ENCODE data around the gene ACVR1B. TPM values are rescaled to one million over a fixed set of nuclear protein-coding genes. Genes with fewer than 3 reads are reported as not detected.

Gene ACVR1B
- total and polyA plus RNA-seq, 2 donors (not counting 1 experiment from before 2014, with no cell fraction given), result 3.4 to 10.6 TPM

DNA sequence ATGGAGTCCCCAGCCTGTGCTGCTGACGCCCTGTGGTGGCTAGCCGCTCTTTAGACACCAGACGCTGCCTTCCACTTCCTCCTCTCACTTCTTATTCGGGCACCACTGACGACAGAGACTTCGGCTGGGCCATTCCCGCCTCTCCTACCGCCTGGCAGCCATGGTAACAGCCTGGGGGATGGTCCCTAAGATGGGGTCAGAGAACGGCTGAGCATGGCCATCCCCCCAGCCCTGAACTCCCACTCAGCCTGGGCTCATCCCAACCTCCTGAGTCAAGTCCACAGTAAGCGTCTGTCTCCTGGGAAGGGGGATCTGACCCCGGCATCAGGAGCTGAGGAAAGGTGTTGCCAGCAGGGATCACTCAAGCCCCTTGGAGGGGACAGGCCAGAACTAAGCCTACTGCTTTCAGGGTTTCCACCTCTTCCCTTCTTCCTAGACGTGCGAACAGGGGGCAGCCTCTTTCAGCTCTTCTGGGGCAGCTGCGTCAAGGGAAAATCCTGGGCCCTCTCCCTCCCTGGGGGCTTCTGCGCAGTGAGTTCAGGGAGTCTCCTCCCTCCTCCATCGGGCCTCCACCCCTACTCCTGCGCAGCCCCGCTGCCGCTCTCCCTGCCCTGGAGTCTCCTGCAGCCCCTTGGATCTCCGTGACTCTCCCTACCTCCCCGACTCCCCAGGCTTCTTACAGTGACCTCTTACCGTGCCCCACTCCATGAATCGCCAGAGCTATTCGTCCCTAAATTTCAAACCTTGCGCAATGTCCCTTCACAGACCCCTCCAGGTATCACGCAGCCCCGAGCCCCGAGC, 54.6 kb downstream of the ACVR1B start:
- CTCF ChIA-PET, result interaction anchor here (0.6 to 11.7 kb wide), 8 partner anchors 12 to 112 kb away, joined by 3 to 590 read pairs (median 20); no protein-coding TSS in a partner anchor

More for the DNA sequence above, 54.6 kb downstream of the ACVR1B start:
- TF ChIP-seq, protein P1, sequence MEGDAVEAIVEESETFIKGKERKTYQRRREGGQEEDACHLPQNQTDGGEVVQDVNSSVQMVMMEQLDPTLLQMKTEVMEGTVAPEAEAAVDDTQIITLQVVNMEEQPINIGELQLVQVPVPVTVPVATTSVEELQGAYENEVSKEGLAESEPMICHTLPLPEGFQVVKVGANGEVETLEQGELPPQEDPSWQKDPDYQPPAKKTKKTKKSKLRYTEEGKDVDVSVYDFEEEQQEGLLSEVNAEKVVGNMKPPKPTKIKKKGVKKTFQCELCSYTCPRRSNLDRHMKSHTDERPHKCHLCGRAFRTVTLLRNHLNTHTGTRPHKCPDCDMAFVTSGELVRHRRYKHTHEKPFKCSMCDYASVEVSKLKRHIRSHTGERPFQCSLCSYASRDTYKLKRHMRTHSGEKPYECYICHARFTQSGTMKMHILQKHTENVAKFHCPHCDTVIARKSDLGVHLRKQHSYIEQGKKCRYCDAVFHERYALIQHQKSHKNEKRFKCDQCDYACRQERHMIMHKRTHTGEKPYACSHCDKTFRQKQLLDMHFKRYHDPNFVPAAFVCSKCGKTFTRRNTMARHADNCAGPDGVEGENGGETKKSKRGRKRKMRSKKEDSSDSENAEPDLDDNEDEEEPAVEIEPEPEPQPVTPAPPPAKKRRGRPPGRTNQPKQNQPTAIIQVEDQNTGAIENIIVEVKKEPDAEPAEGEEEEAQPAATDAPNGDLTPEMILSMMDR (IDR thresholded peaks at IDR 0.05), result no peak
- TF ChIP-seq EZH2 (IDR thresholded peaks at IDR 0.05; ENCODE audit: borderline replicate concordance, insufficient read depth, low read depth, low read length, poor library complexity, severe bottlenecking), result no peak
- intact Hi-C loops (cut with micrococcal nuclease), result loop anchor here (1.0 kb wide), 6 partner anchors 13 to 112 kb away; partner anchors contain the start of genes ACVR1B and NR4A1
- POLR2A ChIA-PET, result interaction anchor here (0.7 to 3.3 kb wide), 13 partner anchors 9 to 112 kb away, joined by 3 to 28 read pairs (median 8); partner anchors contain the start of genes ATG101 and NR4A1
- Histone ChIP-seq H3K4me3 (ENCODE audit: control extremely low read depth in 1 of 5, extremely low read depth in 1 of 5, insufficient read depth in 1 of 5, low read depth in 2 of 5, low read length in 4 of 5) (peak overlapping the region; percentile 35 to 63 (median 53)), H3K4me1 (ENCODE audit: control insufficient read depth in 2 of 2, insufficient read depth in 2 of 2, low read length in 2 of 2) (peaks cover 26 to 35% of the 10 kb centered on the region in 2 donors), H3K79me2 (ENCODE audit: control insufficient read depth, insufficient read depth, low read length) (peaks cover 5% of the 10 kb centered on the region), H3K27me3 (replicated peaks in 1 of 4; ENCODE audit: control extremely low read depth in 1 of 4, control insufficient read depth in 3 of 4, insufficient read depth in 4 of 4, low read length in 3 of 4) (no peaks in the 10 kb centered on the region), H3K9ac (ENCODE audit: low read length) (peak overlapping the region; percentile 90), H4K20me1 (ENCODE audit: control insufficient read depth, insufficient read depth, low read length, poor library complexity, severe bottlenecking) (peaks cover 41% of the 10 kb centered on the region), H3K27ac (ENCODE audit: low read length in 2 of 2) (peak overlapping the region; percentile 51 to 74), H3K9me3 (ENCODE audit: control extremely low read depth in 1 of 3, control insufficient read depth in 2 of 3, insufficient read depth in 1 of 3, low read length in 2 of 3) (no peaks in the 10 kb centered on the region), H2AFZ (ENCODE audit: insufficient read depth, low read depth, low read length, poor library complexity, severe bottlenecking) (peak overlapping the region; percentile 57), H3K4me2 (replicated peaks; ENCODE audit: low read depth, low read length, poor library complexity, severe bottlenecking) (peak overlapping the region; percentile 94), H3K36me3 (replicated peaks in 1 of 2; ENCODE audit: control extremely low read depth in 1 of 2, control insufficient read depth in 1 of 2, extremely low read depth in 1 of 2, insufficient read depth in 2 of 2, low read length in 1 of 2) (peaks cover 0 to 10% of the 10 kb centered on the region in 2 experiments)
- peak overlapping the region; percentile 94 for H3K4me3 Mint-ChIP-seq
- H3K27ac Mint-ChIP-seq, result peak overlapping the region; percentile 91
- ATAC-seq (ENCODE audit: low read depth) (peak; percentile 57), DNase-seq (peak; percentile 93)
- no peaks in the 10 kb centered on the region for H3K9me3 Mint-ChIP-seq (ENCODE audit: insufficient read depth)
- WGBS (ENCODE audit: insufficient coverage), result 11% methylated on average over 27 of the region's 28 CpGs
- H3K4me1 Mint-ChIP-seq, result peaks cover 41% of the 10 kb centered on the region
- no peaks in the 10 kb centered on the region for H3K27me3 Mint-ChIP-seq

All from B cell (primary cell).